ENCODE measurements around the gene TDRD7. TPM values are rescaled to one million over a fixed set of nuclear protein-coding genes. Genes with fewer than 3 reads are reported as not detected.

The TDRD7 gene
- total and polyA plus RNA-seq, 2 of the 8 experiments (the other 6 are each of a cell fraction or from before 2014, with no cell fraction given) = 1.2 to 2.3 TPM

DNA sequence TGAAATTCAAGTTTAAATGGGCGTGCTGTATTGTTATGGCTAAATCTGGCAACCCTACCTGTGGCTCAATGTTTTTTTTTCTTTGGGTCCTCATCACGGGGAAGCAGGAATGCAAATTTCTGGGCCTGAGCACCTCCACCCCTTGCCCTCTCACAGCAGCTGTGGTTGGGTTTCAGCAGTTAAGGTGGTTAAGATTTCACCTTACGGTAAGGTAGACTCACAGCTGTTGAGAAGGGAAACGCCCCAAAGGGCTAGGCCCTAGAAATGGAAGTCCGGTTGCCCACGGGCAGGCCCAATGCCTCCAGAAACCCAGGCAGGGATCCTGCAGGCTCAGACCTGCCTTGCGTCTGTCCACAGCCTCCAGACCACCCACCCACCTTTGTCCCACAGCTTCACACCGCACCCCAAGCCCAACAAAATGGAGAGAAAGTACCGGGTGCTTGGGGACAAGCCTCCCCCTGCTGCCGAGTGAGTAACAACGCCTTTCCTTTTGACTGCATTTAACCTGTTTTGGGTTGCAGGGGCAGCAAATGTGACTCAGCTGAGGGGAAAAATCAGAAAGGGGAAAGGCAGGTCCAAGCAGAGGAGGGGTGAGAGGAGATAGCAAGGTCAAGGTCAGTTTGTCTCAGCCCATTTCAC is 48.1 kb upstream of the TDRD7 start:
- H3K4ac ChIP-seq (replicated peaks; ENCODE audit: insufficient read length, low read depth, low read length) = no peak overlapping the region
- H2AK5ac ChIP-seq (ENCODE audit: low read depth, low read length) = no peak overlapping the region
- no peak overlapping the region for H2BK120ac ChIP-seq (replicated peaks; ENCODE audit: low read depth, low read length)
- DNase-seq (ENCODE audit: low read depth in 1 of 2, low spot score in 2 of 2) (no peak), FAIRE-seq (no peak)
- no peak overlapping the region for H2BK20ac ChIP-seq (ENCODE audit: low read length)
- no peaks in the 10 kb centered on the region for H3K79me2 ChIP-seq (ENCODE audit: control insufficient read depth in 1 of 2, insufficient read depth in 2 of 2, low read length in 2 of 2)
- H3K27me3 ChIP-seq (replicated peaks in 1 of 4; ENCODE audit: control insufficient read depth in 3 of 4, extremely low read depth in 1 of 4, insufficient read depth in 3 of 4, low read length in 3 of 4) = 0 out of 7 replicates have a peak, but pooled peaks cover 0 to 2% (median 0%) of the 10 kb centered on the region in 4 experiments
- H3K4me3 ChIP-seq (ENCODE audit: extremely low read depth in 1 of 4, insufficient read depth in 2 of 4, low read depth in 3 of 4, low read length in 4 of 4) = no peak overlapping the region
- H2BK12ac ChIP-seq (ENCODE audit: low read depth, low read length) = no peak overlapping the region
- H3K79me1 ChIP-seq (ENCODE audit: low read depth, low read length) = no peaks in the 10 kb centered on the region
- H2BK5ac ChIP-seq (ENCODE audit: low read depth, low read length) = no peak overlapping the region
- peak in 1 of 2 experiments; percentile 32; a peak in 2 of 4 replicates for TF ChIP-seq RAD21 (IDR thresholded peaks at IDR 0.05 in 1 of 2, conservative IDR thresholded peaks at IDR 0.05 in 1 of 2; ENCODE audit: low read depth in 2 of 2, low read length in 2 of 2)
- TF ChIP-seq, protein P1, sequence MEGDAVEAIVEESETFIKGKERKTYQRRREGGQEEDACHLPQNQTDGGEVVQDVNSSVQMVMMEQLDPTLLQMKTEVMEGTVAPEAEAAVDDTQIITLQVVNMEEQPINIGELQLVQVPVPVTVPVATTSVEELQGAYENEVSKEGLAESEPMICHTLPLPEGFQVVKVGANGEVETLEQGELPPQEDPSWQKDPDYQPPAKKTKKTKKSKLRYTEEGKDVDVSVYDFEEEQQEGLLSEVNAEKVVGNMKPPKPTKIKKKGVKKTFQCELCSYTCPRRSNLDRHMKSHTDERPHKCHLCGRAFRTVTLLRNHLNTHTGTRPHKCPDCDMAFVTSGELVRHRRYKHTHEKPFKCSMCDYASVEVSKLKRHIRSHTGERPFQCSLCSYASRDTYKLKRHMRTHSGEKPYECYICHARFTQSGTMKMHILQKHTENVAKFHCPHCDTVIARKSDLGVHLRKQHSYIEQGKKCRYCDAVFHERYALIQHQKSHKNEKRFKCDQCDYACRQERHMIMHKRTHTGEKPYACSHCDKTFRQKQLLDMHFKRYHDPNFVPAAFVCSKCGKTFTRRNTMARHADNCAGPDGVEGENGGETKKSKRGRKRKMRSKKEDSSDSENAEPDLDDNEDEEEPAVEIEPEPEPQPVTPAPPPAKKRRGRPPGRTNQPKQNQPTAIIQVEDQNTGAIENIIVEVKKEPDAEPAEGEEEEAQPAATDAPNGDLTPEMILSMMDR (IDR thresholded peaks at IDR 0.05; ENCODE audit: control extremely low read depth in 1 of 3, insufficient read depth in 1 of 3, low read depth in 1 of 3, low read length in 3 of 3) = peak in 1 of 3 experiments; percentile 16; a peak in 1 of 4 replicates
- TF ChIP-seq CBX5 (IDR thresholded peaks at IDR 0.05; ENCODE audit: low read depth, low read length) = no peak
- no peak overlapping the region for H3K27ac ChIP-seq (ENCODE audit: low read depth, low read length)
- no peak overlapping the region for H4K5ac ChIP-seq (ENCODE audit: insufficient read length, low read depth, low read length)
- no peak overlapping the region for H2AFZ ChIP-seq (ENCODE audit: low read length)
- H4K8ac ChIP-seq (ENCODE audit: extremely low read depth, insufficient read depth, low read length) = no peak overlapping the region
- no peaks in the 10 kb centered on the region for H3K23me2 ChIP-seq (ENCODE audit: low read depth, low read length)
- ChIA-PET CTCF (ENCODE audit: partially characterized antibody) (interaction anchor here (1.0 to 1.9 kb wide), 11 partner anchors 9 to 507 kb away, joined by 3 to 6 read pairs (median 3); no protein-coding TSS in a partner anchor), POLR2A (ENCODE audit: partially characterized antibody) (interaction anchor here (0.6 to 1.7 kb wide), 3 partner anchors 55 to 151 kb away, joined by 3 to 4 read pairs (median 3); no protein-coding TSS in a partner anchor)
- no peak overlapping the region for H3K23ac ChIP-seq (ENCODE audit: insufficient read length)
- H3K36me3 ChIP-seq (ENCODE audit: control insufficient read depth in 2 of 4, insufficient read depth in 4 of 4, low read length in 3 of 4) = no peaks in the 10 kb centered on the region; a peak in 1 of 8 replicates
- peaks cover 0 to 2% of the 10 kb centered on the region in 2 experiments; a peak in 2 of 4 replicates for H3K9me3 ChIP-seq (ENCODE audit: insufficient read depth in 2 of 2, low read depth in 1 of 2, low read length in 1 of 2)
- H4K91ac ChIP-seq (replicated peaks; ENCODE audit: insufficient read length, low read length) = no peak overlapping the region
- H4K20me1 ChIP-seq (replicated peaks in 1 of 2; ENCODE audit: control insufficient read depth in 1 of 2, insufficient read depth in 2 of 2, low read length in 2 of 2) = no peaks in the 10 kb centered on the region
- no peak overlapping the region for H3K9ac ChIP-seq (replicated peaks in 1 of 4; ENCODE audit: extremely low read depth in 1 of 4, low read depth in 3 of 4, low read length in 3 of 4)
- H3K18ac ChIP-seq (ENCODE audit: extremely low read depth, low read length) = no peak overlapping the region; the same call in 1 of the 2 replicates
- H3K4me2 ChIP-seq (ENCODE audit: insufficient read depth in 1 of 2, low read depth in 2 of 2, low read length in 2 of 2) = no peak overlapping the region
- no peak overlapping the region for H3K14ac ChIP-seq (ENCODE audit: insufficient read length)
- H3K56ac ChIP-seq (replicated peaks; ENCODE audit: insufficient read length, low read depth, low read length) = no peak overlapping the region
- 78% methylated on average over 11 of the region's 11 CpGs; no CpG with 5 or more reads in 1 of the 2 experiments for WGBS, 2 experiments (ENCODE audit: extremely low coverage in 1 of 2, insufficient coverage in 1 of 2, insufficient read length in 1 of 2, insufficient replicate concordance in 2 of 2, low coverage in 1 of 2, low lambda C conversion rate in 2 of 2, missing lambda C conversion rate in 1 of 2)
- peaks cover 0 to 3% (median 0%) of the 10 kb centered on the region in 4 experiments; a peak in 3 of 7 replicates for H3K4me1 ChIP-seq (replicated peaks in 1 of 4; ENCODE audit: control insufficient read depth in 3 of 4, insufficient read depth in 4 of 4, low read length in 3 of 4)
- no peak overlapping the region for H2BK15ac ChIP-seq (ENCODE audit: low read length)

Measured in H1 (cell line).